ENCODE data around the gene ING4. TPM values are rescaled to one million over a fixed set of nuclear protein-coding genes. Genes with fewer than 3 reads are reported as not detected.

ING4 gene
- total and polyA plus RNA-seq, 5 donors from 2014 or later = 34.6 to 90.6 (median 80.8) TPM

- Histone ChIP-seq H3K27ac (ENCODE audit: insufficient read depth, low read length, poor library complexity, severe bottlenecking) (no peak overlapping the region), H3K9me3 (ENCODE audit: control insufficient read depth in 2 of 2, low read length in 2 of 2) (peaks cover 12 to 14% of the 10 kb centered on the region in 2 experiments), H3K4me1 (ENCODE audit: control insufficient read depth, insufficient read depth, low read length, poor library complexity, severe bottlenecking) (peaks cover 4% of the 10 kb centered on the region), H3K27me3 (ENCODE audit: control insufficient read depth, insufficient read depth, low read length) (no peaks in the 10 kb centered on the region), H3K4me3 (ENCODE audit: low read depth, low read length) (no peak overlapping the region), H3K36me3 (ENCODE audit: control insufficient read depth, insufficient read depth, low read length) (no peaks in the 10 kb centered on the region)
- peaks cover 0 to 17% (median 3%) of the 10 kb centered on the region in 7 donors for H3K9me3 Mint-ChIP-seq
- H3K36me3 Mint-ChIP-seq = peaks cover 32% of the 10 kb centered on the region
- no peak for ATAC-seq (ENCODE audit: low read depth in 2 of 2)
- no peak overlapping the region for H3K4me3 Mint-ChIP-seq
- H3K4me1 Mint-ChIP-seq = peaks cover 4 to 12% (median 5%) of the 10 kb centered on the region in 4 donors
- no peak for DNase-seq
- H3K27me3 Mint-ChIP-seq = peaks cover 2% of the 10 kb centered on the region
- peak overlapping the region in 1 of 3 donors; percentile 45 for H3K27ac Mint-ChIP-seq
Measured at GRCh38 chr12:6641131-6641530, 21.8 kb downstream of the ING4 start.

GRCh38 chr12:6640497-6640896 lies 22.4 kb downstream of the ING4 start:
- H3K27me3 Mint-ChIP-seq = peaks cover 4% of the 10 kb centered on the region
- peak overlapping the region in 1 of 4 donors; percentile 37 for H3K4me3 Mint-ChIP-seq
- DNase-seq (no peak), ATAC-seq (ENCODE audit: low read depth in 2 of 2) (no peak)
- H3K36me3 Mint-ChIP-seq = peaks cover 32% of the 10 kb centered on the region
- H3K4me1 Mint-ChIP-seq = peaks cover 4 to 18% (median 7%) of the 10 kb centered on the region in 4 donors
- no peak overlapping the region for H3K4me3 ChIP-seq (ENCODE audit: low read depth, low read length)
- H3K36me3 ChIP-seq (ENCODE audit: control insufficient read depth, insufficient read depth, low read length) = no peaks in the 10 kb centered on the region
- peaks cover 0 to 17% (median 3%) of the 10 kb centered on the region in 7 donors for H3K9me3 Mint-ChIP-seq
- no peaks in the 10 kb centered on the region for H3K27me3 ChIP-seq (ENCODE audit: control insufficient read depth, insufficient read depth, low read length)
- peaks cover 10% of the 10 kb centered on the region for H3K4me1 ChIP-seq (ENCODE audit: control insufficient read depth, insufficient read depth, low read length, poor library complexity, severe bottlenecking)
- H3K27ac Mint-ChIP-seq = peak overlapping the region in 1 of 3 donors; percentile 45
- H3K9me3 ChIP-seq (ENCODE audit: control insufficient read depth in 2 of 2, low read length in 2 of 2) = peaks cover 12 to 14% of the 10 kb centered on the region in 2 experiments
- H3K27ac ChIP-seq (ENCODE audit: insufficient read depth, low read length, poor library complexity, severe bottlenecking) = no peak overlapping the region

DNA sequence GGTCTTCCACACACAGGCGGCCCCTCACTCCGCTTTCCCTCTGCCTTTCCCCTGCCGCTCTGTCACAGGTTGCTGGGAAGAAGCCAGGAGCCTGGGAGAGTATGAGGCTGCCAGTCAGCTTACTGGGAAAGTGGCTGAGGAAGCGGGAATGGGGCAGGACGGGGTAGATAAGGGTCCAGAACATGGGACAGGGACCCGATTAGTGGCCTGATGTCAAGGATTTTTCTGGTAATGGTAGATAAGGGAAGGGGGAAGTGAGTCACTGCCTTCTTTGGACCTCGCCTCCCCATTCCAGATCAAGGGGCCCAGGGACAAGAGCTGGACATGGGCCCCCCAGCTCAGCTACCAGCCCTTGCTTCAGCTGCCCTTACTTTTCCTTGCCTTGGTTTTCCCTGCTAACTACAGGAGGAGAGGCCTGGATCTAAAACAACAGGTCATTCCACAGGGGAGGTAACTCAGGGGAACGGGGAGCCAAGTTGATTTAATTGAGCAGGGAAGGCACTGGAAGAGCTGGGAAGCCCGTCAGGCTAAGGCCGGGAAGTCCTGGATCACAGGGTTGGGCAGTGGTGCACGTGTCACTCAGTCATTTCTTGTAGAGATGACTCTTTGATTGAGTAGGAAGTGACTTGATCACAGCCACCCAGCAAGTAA lies 23.6 kb downstream of the ING4 start:
- DNase-seq (no peak), ATAC-seq (ENCODE audit: low read depth in 2 of 2) (no peak)
- Histone ChIP-seq H3K27ac (ENCODE audit: insufficient read depth, low read length, poor library complexity, severe bottlenecking) (no peak overlapping the region), H3K4me3 (ENCODE audit: low read depth, low read length) (no peak overlapping the region), H3K4me1 (ENCODE audit: control insufficient read depth, insufficient read depth, low read length, poor library complexity, severe bottlenecking) (peaks cover 20% of the 10 kb centered on the region), H3K27me3 (ENCODE audit: control insufficient read depth, insufficient read depth, low read length) (no peaks in the 10 kb centered on the region), H3K9me3 (ENCODE audit: control insufficient read depth in 2 of 2, low read length in 2 of 2) (peaks cover 8 to 13% of the 10 kb centered on the region in 2 experiments), H3K36me3 (ENCODE audit: control insufficient read depth, insufficient read depth, low read length) (no peaks in the 10 kb centered on the region)
- H3K4me1 Mint-ChIP-seq = peaks cover 4 to 27% (median 7%) of the 10 kb centered on the region in 4 donors
- peaks cover 0 to 11% (median 2%) of the 10 kb centered on the region in 7 donors for H3K9me3 Mint-ChIP-seq
- no peak overlapping the region for H3K27ac Mint-ChIP-seq
- no peak overlapping the region for H3K4me3 Mint-ChIP-seq
- H3K36me3 Mint-ChIP-seq = peaks cover 23% of the 10 kb centered on the region
- H3K27me3 Mint-ChIP-seq = peaks cover 4% of the 10 kb centered on the region

- Histone ChIP-seq H3K27me3 (ENCODE audit: control insufficient read depth, insufficient read depth, low read length) (no peaks in the 10 kb centered on the region), H3K9me3 (ENCODE audit: control insufficient read depth in 2 of 2, low read length in 2 of 2) (peaks cover 0 to 3% of the 10 kb centered on the region in 2 experiments), H3K27ac (ENCODE audit: insufficient read depth, low read length, poor library complexity, severe bottlenecking) (no peak overlapping the region), H3K36me3 (ENCODE audit: control insufficient read depth, insufficient read depth, low read length) (no peaks in the 10 kb centered on the region), H3K4me3 (ENCODE audit: low read depth, low read length) (no peak overlapping the region), H3K4me1 (ENCODE audit: control insufficient read depth, insufficient read depth, low read length, poor library complexity, severe bottlenecking) (peaks cover 21% of the 10 kb centered on the region)
- no peak overlapping the region for H3K4me3 Mint-ChIP-seq
- ATAC-seq (ENCODE audit: low read depth in 2 of 2) (no peak), DNase-seq (no peak)
- H3K27me3 Mint-ChIP-seq = peaks cover 4% of the 10 kb centered on the region
- H3K9me3 Mint-ChIP-seq = peaks cover 0 to 5% (median under 1%) of the 10 kb centered on the region in 7 donors
- peak overlapping the region in 1 of 3 donors; percentile 15 for H3K27ac Mint-ChIP-seq
- peaks cover 2 to 28% (median 9%) of the 10 kb centered on the region in 4 donors for H3K4me1 Mint-ChIP-seq
- H3K36me3 Mint-ChIP-seq = peaks cover 16% of the 10 kb centered on the region
Measured at GRCh38 chr12:6638305-6638704, 24.6 kb downstream of the ING4 start.

- H3K27me3 Mint-ChIP-seq = peaks cover 4% of the 10 kb centered on the region
- H3K27ac ChIP-seq (ENCODE audit: insufficient read depth, low read length, poor library complexity, severe bottlenecking) = peak within 1 kb of the TSS; percentile 67
- peak within 1 kb of the TSS; percentile 90 to 97 (median 95) for H3K27ac Mint-ChIP-seq
- peak within 1 kb of the TSS; percentile 82 to 95 (median 86) for H3K4me3 Mint-ChIP-seq
- peaks cover 44% of the 10 kb centered on the region for H3K4me1 ChIP-seq (ENCODE audit: control insufficient read depth, insufficient read depth, low read length, poor library complexity, severe bottlenecking)
- no peaks in the 10 kb centered on the region for H3K9me3 ChIP-seq (ENCODE audit: control insufficient read depth in 2 of 2, low read length in 2 of 2)
- ATAC-seq (ENCODE audit: low read depth in 2 of 2) (peak; percentile 47 to 60), DNase-seq (peak in 2 of 3 donors; percentile 37 to 77)
- peak within 1 kb of the TSS; percentile 75 for H3K4me3 ChIP-seq (ENCODE audit: low read depth, low read length)
- no peaks in the 10 kb centered on the region for H3K36me3 ChIP-seq (ENCODE audit: control insufficient read depth, insufficient read depth, low read length)
- peaks cover 10 to 51% (median 23%) of the 10 kb centered on the region in 4 donors for H3K4me1 Mint-ChIP-seq
- no peaks in the 10 kb centered on the region for H3K27me3 ChIP-seq (ENCODE audit: control insufficient read depth, insufficient read depth, low read length)
- H3K36me3 Mint-ChIP-seq = peaks cover 16% of the 10 kb centered on the region
- no peaks in the 10 kb centered on the region for H3K9me3 Mint-ChIP-seq
Measured at GRCh38 chr12:6635856-6636531, 26.9 kb downstream of the ING4 start, which contains the start of gene LPAR5. Gene LPAR5, minus strand, starts transcription at chr12:6635959. Its CDS starts 14,711 bp downstream, at chr12:6621248.

GRCh38 chr12:6635375-6635855 lies 27.5 kb downstream of the ING4 start:
- Mint-ChIP-seq H3K4me3 (peak overlapping the region; percentile 82 to 95 (median 86)), H3K27me3 (peaks cover 4% of the 10 kb centered on the region), H3K4me1 (peaks cover 10 to 57% (median 24%) of the 10 kb centered on the region in 4 donors), H3K27ac (peak overlapping the region; percentile 90 to 97 (median 95)), H3K9me3 (no peaks in the 10 kb centered on the region), H3K36me3 (peaks cover 12% of the 10 kb centered on the region)
- peaks cover 48% of the 10 kb centered on the region for H3K4me1 ChIP-seq (ENCODE audit: control insufficient read depth, insufficient read depth, low read length, poor library complexity, severe bottlenecking)
- peak overlapping the region; percentile 67 for H3K27ac ChIP-seq (ENCODE audit: insufficient read depth, low read length, poor library complexity, severe bottlenecking)
- peak; percentile 38 to 47 for ATAC-seq (ENCODE audit: low read depth in 2 of 2)
- DNase-seq = peak in 1 of 3 donors; percentile 67
- no peaks in the 10 kb centered on the region for H3K9me3 ChIP-seq (ENCODE audit: control insufficient read depth in 2 of 2, low read length in 2 of 2)
- no peaks in the 10 kb centered on the region for H3K36me3 ChIP-seq (ENCODE audit: control insufficient read depth, insufficient read depth, low read length)
- H3K4me3 ChIP-seq (ENCODE audit: low read depth, low read length) = peak overlapping the region; percentile 75
- H3K27me3 ChIP-seq (ENCODE audit: control insufficient read depth, insufficient read depth, low read length) = no peaks in the 10 kb centered on the region

GRCh38 chr12:6632026-6632983 lies 30.6 kb downstream of the ING4 start:
- Mint-ChIP-seq H3K36me3 (peaks cover 12% of the 10 kb centered on the region), H3K4me3 (peak overlapping the region; percentile 85 to 88 (median 87)), H3K27ac (peak overlapping the region; percentile 95 to 99 (median 96)), H3K27me3 (peaks cover 4% of the 10 kb centered on the region), H3K9me3 (no peaks in the 10 kb centered on the region), H3K4me1 (peaks cover 15 to 72% (median 32%) of the 10 kb centered on the region in 4 donors)
- DNase-seq (peak in 2 of 3 donors; percentile 62 to 88), ATAC-seq (ENCODE audit: low read depth in 2 of 2) (peak; percentile 82 to 83)
- Histone ChIP-seq H3K4me1 (ENCODE audit: control insufficient read depth, insufficient read depth, low read length, poor library complexity, severe bottlenecking) (peaks cover 59% of the 10 kb centered on the region), H3K27me3 (ENCODE audit: control insufficient read depth, insufficient read depth, low read length) (no peaks in the 10 kb centered on the region), H3K9me3 (ENCODE audit: control insufficient read depth in 2 of 2, low read length in 2 of 2) (no peaks in the 10 kb centered on the region), H3K27ac (ENCODE audit: insufficient read depth, low read length, poor library complexity, severe bottlenecking) (peak overlapping the region; percentile 76), H3K36me3 (ENCODE audit: control insufficient read depth, insufficient read depth, low read length) (no peaks in the 10 kb centered on the region), H3K4me3 (ENCODE audit: low read depth, low read length) (peak overlapping the region; percentile 44)
